HepG2 (cell line): ENCODE measurements around the gene THAP3. TPM values are rescaled to one million over a fixed set of nuclear protein-coding genes. Genes with fewer than 3 reads are reported as not detected.

ENCODE experiments used
- CTCF ChIP-seq: sonication (generic); formaldehyde crosslinking; IDR thresholded peaks from 2 replicates; pipeline ENCODE4 v1.5.0; 2020; ENCODE audit warnings: mild to moderate bottlenecking, missing genetic modification reagents, moderate library complexity
- DRAP1 ChIP-seq: IDR thresholded peaks from 2 replicates; pipeline ENCODE4 v1.6.1; 2016; ENCODE audit warnings: missing genetic modification reagents, missing compliant biosample characterization
- GZF1 ChIP-seq: sonication (generic); formaldehyde crosslinking; IDR thresholded peaks from 2 replicates; pipeline ENCODE4 v1.5.1; 2020; ENCODE audit warnings: mild to moderate bottlenecking, missing genetic modification reagents
- HDAC6 ChIP-seq: fragments of 200-600 bp; sonication (generic); IDR thresholded peaks from 2 replicates; pipeline ENCODE4 v1.7.0; 2017; ENCODE audit warnings: mild to moderate bottlenecking, antibody characterized with exemption, low read length, low read depth
- JUND ChIP-seq: sonication (generic); formaldehyde crosslinking; IDR thresholded peaks from 2 replicates; pipeline ENCODE4 v1.8.0; 2022; ENCODE audit warnings: mild to moderate bottlenecking, missing genetic modification reagents
- MBD4 ChIP-seq: IDR thresholded peaks from 2 replicates; pipeline ENCODE4 v1.6.1; 2012; ENCODE audit warnings: low read length, inconsistent platforms, borderline replicate concordance
- MEIS1 ChIP-seq: sonication (generic); formaldehyde crosslinking; IDR thresholded peaks from 2 replicates; pipeline ENCODE4 v1.9.0; 2021; ENCODE audit warnings: mild to moderate bottlenecking, missing genetic modification reagents, moderate library complexity, borderline replicate concordance
- SMARCC2 ChIP-seq: fragments of 450-650 bp; IDR thresholded peaks from 2 replicates; pipeline ENCODE4 v1.6.1; 2017; ENCODE audit warnings: antibody characterized with exemption, mild to moderate bottlenecking
- SNAI1 ChIP-seq: sonication (generic); formaldehyde crosslinking; IDR thresholded peaks from 2 replicates; pipeline ENCODE4 v1.5.0; 2020; ENCODE audit warnings: mild to moderate bottlenecking, missing genetic modification reagents, borderline replicate concordance
- TCF7L2 ChIP-seq: IDR thresholded peaks from 2 replicates; pipeline ENCODE4 v1.6.1; 2011; ENCODE audit warnings: mild to moderate bottlenecking, low read depth, low read length, moderate library complexity
- ZBTB3 ChIP-seq: sonication (generic); formaldehyde crosslinking; IDR thresholded peaks from 2 replicates; pipeline ENCODE4 v1.4.0; 2020; ENCODE audit warnings: low read depth, mild to moderate bottlenecking, moderate library complexity, missing genetic modification reagents, borderline replicate concordance
- ZBTB34 ChIP-seq: sonication (generic); formaldehyde crosslinking; IDR thresholded peaks from 2 replicates; pipeline ENCODE4 v1.8.0; 2022; ENCODE audit warnings: mild to moderate bottlenecking, missing genetic modification reagents
- ZFP82 ChIP-seq: sonication (generic); formaldehyde crosslinking; IDR thresholded peaks from 2 replicates; pipeline ENCODE4 v1.5.1; 2020; ENCODE audit warnings: mild to moderate bottlenecking, missing genetic modification reagents, borderline replicate concordance
- ZNF318 ChIP-seq: sonication (generic); formaldehyde crosslinking; IDR thresholded peaks from 2 replicates; pipeline ENCODE4 v1.4.0; 2020; ENCODE audit warnings: mild to moderate bottlenecking, missing genetic modification reagents
- ZNF34 ChIP-seq: sonication (generic); formaldehyde crosslinking; IDR thresholded peaks from 2 replicates; pipeline ENCODE4 v1.4.0; 2020; ENCODE audit warnings: mild to moderate bottlenecking, missing genetic modification reagents, borderline replicate concordance
- ZNF430 ChIP-seq: sonication (generic); formaldehyde crosslinking; IDR thresholded peaks from 2 replicates; pipeline ENCODE4 v1.9.0; 2021; ENCODE audit warnings: mild to moderate bottlenecking, missing genetic modification reagents
- ZNF44 ChIP-seq: sonication (generic); formaldehyde crosslinking; IDR thresholded peaks from 2 replicates; pipeline ENCODE4 v1.5.1; 2020; ENCODE audit warnings: mild to moderate bottlenecking, missing genetic modification reagents
- polyA plus RNA-seq, 8 experiments: library from polyadenylated mRNA; depleted of rRNA in 3 of 8; stranded (reverse) in 7 of 8; unstranded in 1 of 8; fragments of >200 nt; fragmentation: Illumina TruSeq in 4 of 8; extraction: Trizol in 4 of 8; gene quantifications; 2 replicates each; pipeline versions ENCODE4 v1.2.1 to v1.2.3, GENCODE V29; 2011 to 2016; ENCODE audit warnings: low read depth in 4 of 8, missing spikeins in 1 of 8, mixed read lengths in 1 of 8; ENCODE audit not compliant: insufficient read depth in 1 of 8
- total RNA-seq, 5 experiments: library from RNA; depleted of rRNA; stranded (reverse); fragments of >200 nt; fragmentation: Illumina TruSeq; extraction: Trizol; gene quantifications; 2 replicates each; pipeline ENCODE4 v1.2.3, GENCODE V29; 2016; ENCODE audit warnings: low read depth in 1 of 5

The THAP3 gene
- total and polyA plus RNA-seq, 2 of the 13 experiments (the other 11 are each of a cell fraction or from before 2014, with no cell fraction given): 10.3 to 14.9 TPM

GRCh38 chr1:6579374-6580118, 45.1 kb upstream of the THAP3 start, which contains the start of gene ZBTB48 (continued):
- TF ChIP-seq ZNF318 (CRISPR knock-in tag): peak; percentile 72; the same call in 1 of the 2 replicates
- TF ChIP-seq SNAI1 (CRISPR knock-in tag): 0 out of 2 replicates have a peak, but pooled peaks have one; percentile 47
- TF ChIP-seq GZF1 (CRISPR knock-in tag): no peak
- TF ChIP-seq SMARCC2: no peak
- no peak for TF ChIP-seq ZNF34 (CRISPR knock-in tag)
- peak; percentile 63; the same call in 1 of the 2 replicates for TF ChIP-seq ZFP82 (CRISPR knock-in tag)
- no peak for TF ChIP-seq ZNF44 (CRISPR knock-in tag)
- TF ChIP-seq MBD4: no peak
- no peak for TF ChIP-seq HDAC6
- peak; percentile 56; the same call in 1 of the 2 replicates for TF ChIP-seq MEIS1
- no peak for TF ChIP-seq ZBTB34
- TF ChIP-seq JUND (CRISPR knock-in tag): no peak
- TF ChIP-seq CTCF: peak; percentile 45
- TF ChIP-seq ZBTB3: no peak; the same call in 1 of the 2 replicates
- peak; percentile 77; the same call in 1 of the 2 replicates for TF ChIP-seq DRAP1 (CRISPR knock-in tag)
- TF ChIP-seq ZNF430 (CRISPR knock-in tag): peak; percentile 62; the same call in 1 of the 2 replicates
- TF ChIP-seq TCF7L2: no peak
